GM23338 (cell line): ENCODE measurements around the gene HIVEP1. TPM values are rescaled to one million over a fixed set of nuclear protein-coding genes. Genes with fewer than 3 reads are reported as not detected.

Source experiments
- ATAC-seq: fragments of 200-7000 bp; cut with Tn5 transposase; 3 replicates; pipeline ENCODE4 v1.9.1; 2020
- DNase-seq: peaks from one replicate; pipeline ENCODE4 v3.0.0-alpha.2; 2015; ENCODE audit warnings: low spot score
- H2AFZ ChIP-seq: fragments of 200-600 bp; sonication (generic); 2 replicates; pipeline ENCODE4 v1.8.0; 2016; ENCODE audit warnings: antibody characterized with exemption, mild to moderate bottlenecking, moderate library complexity
- H3F3A ChIP-seq: fragments of 200-600 bp; sonication (generic); replicated peaks from 2 replicates; pipeline ENCODE4 v1.8.0; 2017; ENCODE audit warnings: antibody characterized with exemption, mixed run types, low read depth
- H3K27ac ChIP-seq: fragments of 200-600 bp; sonication (generic); 2 replicates; pipeline ENCODE4 v1.6.1; 2016; ENCODE audit warnings: low read depth
- H3K27me3 ChIP-seq: fragments of 200-600 bp; sonication (generic); 2 replicates; pipeline ENCODE4 v1.8.0; 2016; ENCODE audit warnings: mild to moderate bottlenecking, mixed run types, moderate library complexity; ENCODE audit not compliant: insufficient read depth
- H3K36me3 ChIP-seq: fragments of 200-600 bp; sonication (generic); 2 replicates; pipeline ENCODE4 v1.8.0; 2016; ENCODE audit warnings: mild to moderate bottlenecking; ENCODE audit not compliant: insufficient read depth
- H3K4me1 ChIP-seq: fragments of 200-600 bp; sonication (generic); 2 replicates; pipeline ENCODE4 v1.8.0; 2016; ENCODE audit warnings: mild to moderate bottlenecking, moderate library complexity; ENCODE audit not compliant: insufficient read depth
- H3K4me2 ChIP-seq: fragments of 200-600 bp; sonication (generic); 2 replicates; pipeline ENCODE4 v1.7.1; 2017; ENCODE audit warnings: mixed run types
- H3K4me3 ChIP-seq: fragments of 200-600 bp; sonication (generic); 2 replicates; pipeline ENCODE4 v1.6.1; 2016; ENCODE audit warnings: mixed run types
- H3K79me2 ChIP-seq: fragments of 200-600 bp; sonication (generic); replicated peaks from 2 replicates; pipeline ENCODE4 v1.8.0; 2017; ENCODE audit warnings: mild to moderate bottlenecking; ENCODE audit not compliant: insufficient read depth
- H3K9me2 ChIP-seq: fragments of 200-600 bp; sonication (generic); 2 replicates; pipeline ENCODE4 v1.8.0; 2017; ENCODE audit not compliant: insufficient read depth
- H4K20me1 ChIP-seq: fragments of 200-600 bp; sonication (generic); replicated peaks from 2 replicates; pipeline ENCODE4 v1.8.0; 2017; ENCODE audit warnings: mild to moderate bottlenecking; ENCODE audit not compliant: insufficient read depth
- H3K27ac Mint-ChIP-seq: 2 replicates; pipeline ENCODE4 v1.8.0; 2020; ENCODE audit warnings: inconsistent platforms, mild to moderate bottlenecking, moderate library complexity, mixed read lengths
- H3K27me3 Mint-ChIP-seq: 3 replicates; pipeline ENCODE4 v1.8.0; 2022; ENCODE audit warnings: low read depth, mild to moderate bottlenecking, moderate library complexity, mixed read lengths, inconsistent platforms; ENCODE audit not compliant: insufficient read depth, poor library complexity
- H3K36me3 Mint-ChIP-seq: 3 replicates; pipeline ENCODE4 v1.8.0; 2021; ENCODE audit warnings: low read depth, mild to moderate bottlenecking, inconsistent platforms, moderate library complexity, mixed read lengths
- H3K4me1 Mint-ChIP-seq: 3 replicates; pipeline ENCODE4 v1.8.0; 2020; ENCODE audit warnings: mild to moderate bottlenecking, inconsistent platforms, mixed read lengths
- H3K4me3 Mint-ChIP-seq: 3 replicates; pipeline ENCODE4 v1.8.0; 2021; ENCODE audit warnings: moderate library complexity, mild to moderate bottlenecking, inconsistent platforms, mixed read lengths
- H3K9me3 Mint-ChIP-seq: 3 replicates; pipeline ENCODE4 v1.8.0; 2020; ENCODE audit warnings: moderate library complexity, mild to moderate bottlenecking, inconsistent platforms, mixed read lengths
- polyA plus RNA-seq: library from polyadenylated mRNA; unstranded; fragments of >200 nt; fragmentation: Nextera tagmentation; extraction: Ambion mirVana; gene quantifications from 2 replicates; pipeline ENCODE4 v1.2.1, GENCODE V29; 2016
- total RNA-seq: library from RNA; depleted of rRNA; stranded (reverse); fragments of >200 nt; shearing (Covaris generic); gene quantifications from 2 replicates; pipeline ENCODE4 v1.2.3, GENCODE V29; 2014
- TF ChIP-seq, protein P1 (sequence below): fragments of 250-450 bp; sonication (Bioruptor Pico); IDR thresholded peaks from 2 replicates; pipeline ENCODE4 v1.5.0; 2020; ENCODE audit warnings: mild to moderate bottlenecking, moderate library complexity
- TF ChIP-seq, protein P2 (sequence below), 2 experiments: fragments of 200-600 bp in 1 of 2; sonication (generic) in 1 of 2; conservative IDR thresholded peaks; 2 replicates each; pipeline versions ENCODE4 v1.5.1 to v1.6.1; 2016 to 2017; ENCODE audit warnings: antibody characterized with exemption in 2 of 2, low read depth in 2 of 2, mild to moderate bottlenecking in 2 of 2, moderate library complexity in 1 of 2

Gene HIVEP1
- total and polyA plus RNA-seq, 2 experiments from 2014 or later = 10.1 to 21.7 TPM

DNA sequence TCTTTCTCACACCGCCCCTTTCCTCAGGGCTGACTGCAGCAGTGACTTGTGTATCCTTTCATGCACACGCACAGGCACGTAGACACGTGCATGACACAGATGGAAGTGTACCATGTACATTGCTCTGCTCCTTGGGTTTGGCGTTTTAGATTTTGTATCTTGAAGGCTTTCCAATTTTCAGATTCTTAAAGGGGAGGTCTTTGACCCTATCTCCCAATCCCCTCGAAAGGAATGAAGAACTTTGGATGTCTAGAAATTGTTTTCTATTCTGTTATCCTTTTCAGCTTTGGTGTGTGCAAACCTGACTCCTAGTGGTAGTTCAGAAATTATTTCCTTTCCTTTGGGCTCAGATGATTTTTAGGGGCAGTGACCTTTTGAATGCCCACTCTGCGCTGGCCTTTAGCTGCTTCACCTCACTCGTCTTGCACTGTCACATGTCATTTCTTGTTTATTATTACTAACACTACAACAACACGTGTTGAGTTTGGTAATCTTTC is 63.0 kb downstream of the HIVEP1 start:
- ATAC-seq = no peak
- Histone ChIP-seq H3K27me3 (no peaks in the 10 kb centered on the region), H3K4me1 (no peaks in the 10 kb centered on the region), H3F3A (no peaks in the 10 kb centered on the region), H3K27ac (no peak overlapping the region), H3K4me2 (no peak overlapping the region), H3K9me2 (no peaks in the 10 kb centered on the region), H3K36me3 (no peaks in the 10 kb centered on the region), H4K20me1 (peaks cover 9% of the 10 kb centered on the region; the same call in 1 of the 2 replicates), H3K79me2 (peaks cover 68% of the 10 kb centered on the region), H3K4me3 (no peak overlapping the region), H2AFZ (no peak overlapping the region)
- H3K27ac Mint-ChIP-seq = peak overlapping the region; percentile 10; the same call in 1 of the 2 replicates
- no peaks in the 10 kb centered on the region for H3K36me3 Mint-ChIP-seq
- peak; percentile 10 for DNase-seq
- peaks cover 24% of the 10 kb centered on the region for H3K4me1 Mint-ChIP-seq
- TF ChIP-seq, protein P1, sequence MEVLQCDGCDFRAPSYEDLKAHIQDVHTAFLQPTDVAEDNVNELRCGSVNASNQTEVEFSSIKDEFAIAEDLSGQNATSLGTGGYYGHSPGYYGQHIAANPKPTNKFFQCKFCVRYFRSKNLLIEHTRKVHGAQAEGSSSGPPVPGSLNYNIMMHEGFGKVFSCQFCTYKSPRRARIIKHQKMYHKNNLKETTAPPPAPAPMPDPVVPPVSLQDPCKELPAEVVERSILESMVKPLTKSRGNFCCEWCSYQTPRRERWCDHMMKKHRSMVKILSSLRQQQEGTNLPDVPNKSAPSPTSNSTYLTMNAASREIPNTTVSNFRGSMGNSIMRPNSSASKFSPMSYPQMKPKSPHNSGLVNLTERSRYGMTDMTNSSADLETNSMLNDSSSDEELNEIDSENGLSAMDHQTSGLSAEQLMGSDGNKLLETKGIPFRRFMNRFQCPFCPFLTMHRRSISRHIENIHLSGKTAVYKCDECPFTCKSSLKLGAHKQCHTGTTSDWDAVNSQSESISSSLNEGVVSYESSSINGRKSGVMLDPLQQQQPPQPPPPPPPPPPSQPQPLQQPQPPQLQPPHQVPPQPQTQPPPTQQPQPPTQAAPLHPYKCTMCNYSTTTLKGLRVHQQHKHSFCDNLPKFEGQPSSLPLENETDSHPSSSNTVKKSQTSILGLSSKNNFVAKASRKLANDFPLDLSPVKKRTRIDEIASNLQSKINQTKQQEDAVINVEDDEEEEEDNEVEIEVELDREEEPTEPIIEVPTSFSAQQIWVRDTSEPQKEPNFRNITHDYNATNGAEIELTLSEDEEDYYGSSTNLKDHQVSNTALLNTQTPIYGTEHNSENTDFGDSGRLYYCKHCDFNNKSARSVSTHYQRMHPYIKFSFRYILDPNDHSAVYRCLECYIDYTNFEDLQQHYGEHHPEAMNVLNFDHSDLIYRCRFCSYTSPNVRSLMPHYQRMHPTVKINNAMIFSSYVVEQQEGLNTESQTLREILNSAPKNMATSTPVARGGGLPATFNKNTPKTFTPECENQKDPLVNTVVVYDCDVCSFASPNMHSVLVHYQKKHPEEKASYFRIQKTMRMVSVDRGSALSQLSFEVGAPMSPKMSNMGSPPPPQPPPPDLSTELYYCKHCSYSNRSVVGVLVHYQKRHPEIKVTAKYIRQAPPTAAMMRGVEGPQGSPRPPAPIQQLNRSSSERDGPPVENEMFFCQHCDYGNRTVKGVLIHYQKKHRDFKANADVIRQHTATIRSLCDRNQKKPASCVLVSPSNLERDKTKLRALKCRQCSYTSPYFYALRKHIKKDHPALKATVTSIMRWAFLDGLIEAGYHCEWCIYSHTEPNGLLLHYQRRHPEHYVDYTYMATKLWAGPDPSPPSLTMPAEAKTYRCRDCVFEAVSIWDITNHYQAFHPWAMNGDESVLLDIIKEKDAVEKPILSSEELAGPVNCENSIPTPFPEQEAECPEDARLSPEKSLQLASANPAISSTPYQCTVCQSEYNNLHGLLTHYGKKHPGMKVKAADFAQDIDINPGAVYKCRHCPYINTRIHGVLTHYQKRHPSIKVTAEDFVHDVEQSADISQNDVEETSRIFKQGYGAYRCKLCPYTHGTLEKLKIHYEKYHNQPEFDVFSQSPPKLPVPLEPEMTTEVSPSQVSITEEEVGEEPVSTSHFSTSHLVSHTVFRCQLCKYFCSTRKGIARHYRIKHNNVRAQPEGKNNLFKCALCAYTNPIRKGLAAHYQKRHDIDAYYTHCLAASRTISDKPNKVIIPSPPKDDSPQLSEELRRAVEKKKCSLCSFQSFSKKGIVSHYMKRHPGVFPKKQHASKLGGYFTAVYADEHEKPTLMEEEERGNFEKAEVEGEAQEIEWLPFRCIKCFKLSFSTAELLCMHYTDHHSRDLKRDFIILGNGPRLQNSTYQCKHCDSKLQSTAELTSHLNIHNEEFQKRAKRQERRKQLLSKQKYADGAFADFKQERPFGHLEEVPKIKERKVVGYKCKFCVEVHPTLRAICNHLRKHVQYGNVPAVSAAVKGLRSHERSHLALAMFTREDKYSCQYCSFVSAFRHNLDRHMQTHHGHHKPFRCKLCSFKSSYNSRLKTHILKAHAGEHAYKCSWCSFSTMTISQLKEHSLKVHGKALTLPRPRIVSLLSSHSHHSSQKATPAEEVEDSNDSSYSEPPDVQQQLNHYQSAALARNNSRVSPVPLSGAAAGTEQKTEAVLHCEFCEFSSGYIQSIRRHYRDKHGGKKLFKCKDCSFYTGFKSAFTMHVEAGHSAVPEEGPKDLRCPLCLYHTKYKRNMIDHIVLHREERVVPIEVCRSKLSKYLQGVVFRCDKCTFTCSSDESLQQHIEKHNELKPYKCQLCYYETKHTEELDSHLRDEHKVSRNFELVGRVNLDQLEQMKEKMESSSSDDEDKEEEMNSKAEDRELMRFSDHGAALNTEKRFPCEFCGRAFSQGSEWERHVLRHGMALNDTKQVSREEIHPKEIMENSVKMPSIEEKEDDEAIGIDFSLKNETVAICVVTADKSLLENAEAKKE (CRISPR knock-in tag) = no peak
- TF ChIP-seq, protein P2, sequence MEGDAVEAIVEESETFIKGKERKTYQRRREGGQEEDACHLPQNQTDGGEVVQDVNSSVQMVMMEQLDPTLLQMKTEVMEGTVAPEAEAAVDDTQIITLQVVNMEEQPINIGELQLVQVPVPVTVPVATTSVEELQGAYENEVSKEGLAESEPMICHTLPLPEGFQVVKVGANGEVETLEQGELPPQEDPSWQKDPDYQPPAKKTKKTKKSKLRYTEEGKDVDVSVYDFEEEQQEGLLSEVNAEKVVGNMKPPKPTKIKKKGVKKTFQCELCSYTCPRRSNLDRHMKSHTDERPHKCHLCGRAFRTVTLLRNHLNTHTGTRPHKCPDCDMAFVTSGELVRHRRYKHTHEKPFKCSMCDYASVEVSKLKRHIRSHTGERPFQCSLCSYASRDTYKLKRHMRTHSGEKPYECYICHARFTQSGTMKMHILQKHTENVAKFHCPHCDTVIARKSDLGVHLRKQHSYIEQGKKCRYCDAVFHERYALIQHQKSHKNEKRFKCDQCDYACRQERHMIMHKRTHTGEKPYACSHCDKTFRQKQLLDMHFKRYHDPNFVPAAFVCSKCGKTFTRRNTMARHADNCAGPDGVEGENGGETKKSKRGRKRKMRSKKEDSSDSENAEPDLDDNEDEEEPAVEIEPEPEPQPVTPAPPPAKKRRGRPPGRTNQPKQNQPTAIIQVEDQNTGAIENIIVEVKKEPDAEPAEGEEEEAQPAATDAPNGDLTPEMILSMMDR (conservative IDR thresholded peaks at IDR 0.05; ENCODE audit: low read depth in 2 of 2) = peak; percentile 37 to 47
- H3K4me3 Mint-ChIP-seq = no peak overlapping the region
- no peaks in the 10 kb centered on the region for H3K9me3 Mint-ChIP-seq
- peaks cover 2% of the 10 kb centered on the region for H3K27me3 Mint-ChIP-seq
